ENCODE results near the gene IL24.

IL24 gene

GRCh38 chr1:206951318-206952100, 54.3 kb downstream of the IL24 start:
- no peak for DNase-seq (ENCODE audit: low read depth, low spot score)
- Histone ChIP-seq H3K36me3 (ENCODE audit: insufficient read depth, low read length) (no peaks in the 10 kb centered on the region), H3K9me3 (ENCODE audit: low read depth, low read length) (no peaks in the 10 kb centered on the region), H3K4me3 (no peak overlapping the region), H3K9ac (ENCODE audit: insufficient read length) (no peak overlapping the region), H3K27ac (no peak overlapping the region)
- no peak for TF ChIP-seq FOXP2 (optimal IDR thresholded peaks at IDR 0.05; ENCODE audit: control extremely low read depth, extremely low read length, insufficient read depth)
- TF ChIP-seq EZH2 (IDR thresholded peaks at IDR 0.05) = no peak
- no peak for TF ChIP-seq POLR2AphosphoS5 (IDR thresholded peaks at IDR 0.05; ENCODE audit: borderline replicate concordance, low read depth, low read length)

GRCh38 chr1:206952171-206952570, 54.9 kb downstream of the IL24 start:
- Histone ChIP-seq H3K9me3 (ENCODE audit: low read depth, low read length) (no peaks in the 10 kb centered on the region), H3K27ac (no peak overlapping the region), H3K36me3 (ENCODE audit: insufficient read depth, low read length) (no peaks in the 10 kb centered on the region), H3K9ac (ENCODE audit: insufficient read length) (no peak overlapping the region), H3K4me3 (no peak overlapping the region)
- no peak for DNase-seq (ENCODE audit: low read depth, low spot score)
- TF ChIP-seq EZH2 (IDR thresholded peaks at IDR 0.05) (no peak), FOXP2 (optimal IDR thresholded peaks at IDR 0.05; ENCODE audit: control extremely low read depth, extremely low read length, insufficient read depth) (no peak), POLR2AphosphoS5 (IDR thresholded peaks at IDR 0.05; ENCODE audit: borderline replicate concordance, low read depth, low read length) (no peak)

GRCh38 chr1:206953126-206953525, 55.9 kb downstream of the IL24 start:
- H3K9ac ChIP-seq (ENCODE audit: insufficient read length) = no peak overlapping the region
- H3K27ac ChIP-seq = no peak overlapping the region
- TF ChIP-seq FOXP2 (optimal IDR thresholded peaks at IDR 0.05; ENCODE audit: control extremely low read depth, extremely low read length, insufficient read depth) (no peak), POLR2AphosphoS5 (IDR thresholded peaks at IDR 0.05; ENCODE audit: borderline replicate concordance, low read depth, low read length) (no peak), EZH2 (IDR thresholded peaks at IDR 0.05) (no peak)
- H3K4me3 ChIP-seq = no peak overlapping the region
- H3K9me3 ChIP-seq (ENCODE audit: low read depth, low read length) = no peaks in the 10 kb centered on the region
- H3K36me3 ChIP-seq (ENCODE audit: insufficient read depth, low read length) = no peaks in the 10 kb centered on the region
- no peak for DNase-seq (ENCODE audit: low read depth, low spot score)

GRCh38 chr1:206953626-206954025, 56.4 kb downstream of the IL24 start:
- DNase-seq (ENCODE audit: low read depth, low spot score) = no peak
- no peak overlapping the region for H3K27ac ChIP-seq
- no peak overlapping the region for H3K9ac ChIP-seq (ENCODE audit: insufficient read length)
- H3K36me3 ChIP-seq (ENCODE audit: insufficient read depth, low read length) = no peaks in the 10 kb centered on the region
- H3K4me3 ChIP-seq = no peak overlapping the region
- H3K9me3 ChIP-seq (ENCODE audit: low read depth, low read length) = no peaks in the 10 kb centered on the region
- TF ChIP-seq EZH2 (IDR thresholded peaks at IDR 0.05) (no peak), FOXP2 (optimal IDR thresholded peaks at IDR 0.05; ENCODE audit: control extremely low read depth, extremely low read length, insufficient read depth) (no peak), POLR2AphosphoS5 (IDR thresholded peaks at IDR 0.05; ENCODE audit: borderline replicate concordance, low read depth, low read length) (no peak)

All from SK-N-MC (cell line).